Daoy (cell line): ENCODE results near the gene CHCHD6. TPM values are rescaled to one million over a fixed set of nuclear protein-coding genes. Genes with fewer than 3 reads are reported as not detected.

Experiments
- DNase-seq: peaks from one replicate; pipeline ENCODE4 v3.0.0-alpha.2; 2015; ENCODE audit warnings: low read depth
- total RNA-seq: library from RNA; depleted of rRNA; stranded (reverse); fragments of >200 nt; shearing (Covaris generic); gene quantifications from 2 replicates; pipeline ENCODE4 v1.2.3, GENCODE V29; 2014

CHCHD6 gene
- total RNA-seq, 1 experiment from 2014 or later = 19.8 TPM

GRCh38 chr3:126939733-126940132 is 235.7 kb downstream of the CHCHD6 start:
- DNase-seq = no peak

- peak; percentile 54 for DNase-seq
These were observed 237.8 kb downstream of the CHCHD6 start for GRCh38 chr3:126941721-126942270.

DNA sequence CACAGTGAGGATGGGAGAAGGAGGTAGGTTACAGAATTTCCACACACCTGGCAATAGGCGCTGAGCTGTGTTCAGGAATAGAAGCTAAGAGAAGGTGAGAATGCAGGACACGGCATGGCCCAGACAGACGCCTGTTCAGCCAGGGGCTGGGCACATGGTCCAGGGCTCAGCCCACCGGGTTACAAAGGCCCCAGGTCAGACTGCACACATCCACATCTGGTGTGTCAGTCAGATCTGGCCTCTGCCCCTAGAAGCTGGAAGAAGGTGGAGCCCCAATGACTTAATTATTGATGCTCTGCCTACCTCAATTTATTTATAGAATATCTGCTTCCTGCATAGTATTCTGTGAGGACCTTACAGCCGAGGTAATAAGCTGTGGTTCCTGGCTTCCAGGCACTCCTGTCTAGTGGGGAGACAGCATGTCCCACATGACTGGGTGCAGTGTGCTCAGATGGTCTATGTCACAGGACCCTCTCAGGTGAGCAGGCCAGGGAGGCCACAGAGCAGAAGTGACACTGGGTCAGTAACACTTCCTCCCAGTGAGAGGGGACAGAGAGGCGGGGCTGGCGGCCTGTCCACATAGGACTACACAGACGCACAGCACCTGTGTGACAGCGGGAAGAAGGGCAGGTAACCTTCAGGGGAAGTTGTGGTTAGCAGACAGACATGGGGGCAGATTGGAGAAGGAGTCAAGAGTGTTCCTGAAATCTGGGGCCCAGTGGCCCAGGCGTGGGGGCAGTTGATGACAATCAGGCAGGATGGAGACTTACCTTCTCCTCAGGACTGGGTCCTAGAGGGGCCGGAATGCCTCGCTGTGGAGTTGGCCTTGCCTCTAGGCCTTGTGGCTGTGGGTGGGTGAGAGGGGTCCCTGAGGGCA is 240.3 kb downstream of the CHCHD6 start:
- no peak for DNase-seq

GRCh38 chr3:126945171-126945721 is 241.2 kb downstream of the CHCHD6 start:
- DNase-seq = no peak

DNA sequence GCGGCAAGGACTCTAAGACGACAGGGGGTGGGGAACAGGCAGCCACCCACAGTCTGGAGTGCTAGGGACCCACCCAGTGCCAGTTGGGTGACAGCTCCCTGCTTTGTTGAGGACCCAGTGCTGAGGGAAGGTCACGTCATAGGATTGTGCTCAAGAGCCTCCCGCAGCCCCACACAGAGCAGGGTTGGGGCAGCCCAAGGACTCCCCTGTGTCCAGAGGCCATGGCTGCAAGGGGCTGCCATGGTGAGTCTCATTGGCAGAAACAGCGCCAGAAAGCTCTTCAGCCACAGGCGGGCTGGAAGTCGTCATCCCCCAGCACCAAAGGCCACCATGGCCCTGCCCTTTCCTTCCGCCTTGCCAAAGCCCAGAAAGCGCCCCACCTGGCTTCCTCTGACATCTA is 241.9 kb downstream of the CHCHD6 start:
- no peak for DNase-seq

DNA sequence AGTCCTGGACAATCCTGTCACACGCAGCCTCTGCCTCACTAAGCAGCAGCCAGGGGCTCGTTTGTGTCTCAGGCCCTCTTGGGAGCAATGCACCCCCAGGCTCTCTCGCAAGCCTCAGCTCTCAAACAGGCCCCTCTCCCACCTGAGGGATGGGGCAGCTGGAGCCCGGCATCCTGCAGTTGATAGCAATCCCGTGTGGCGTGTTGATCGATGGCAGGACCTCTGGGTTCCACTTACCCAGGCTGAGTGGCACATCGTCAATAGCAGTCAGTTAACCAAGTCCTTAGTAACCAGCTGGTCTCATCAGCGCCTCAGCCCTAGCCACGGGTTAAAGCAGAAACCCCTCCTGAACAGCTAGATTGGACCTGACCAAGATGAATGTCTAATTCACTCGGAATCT is 242.4 kb downstream of the CHCHD6 start:
- DNase-seq = no peak

DNA sequence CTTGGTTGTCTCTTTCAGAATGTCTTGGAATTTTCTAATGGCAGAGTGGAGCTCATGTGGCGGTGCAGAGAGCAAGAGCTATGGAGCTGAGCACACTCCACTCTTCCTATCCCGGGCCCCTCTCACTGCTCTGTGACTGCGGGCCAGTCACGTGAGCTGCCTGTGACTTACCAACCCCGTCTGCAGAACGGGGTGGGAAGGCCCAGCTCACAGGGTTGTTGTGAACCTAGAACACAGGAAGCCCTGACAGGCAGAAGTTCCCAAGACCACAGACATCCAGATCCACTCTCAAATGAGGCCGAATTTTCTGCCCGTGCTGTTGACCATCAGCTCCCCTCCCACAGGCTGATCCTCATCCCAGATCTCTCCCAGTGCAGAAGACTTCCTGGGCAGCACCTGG is 243.4 kb downstream of the CHCHD6 start:
- DNase-seq = no peak

- DNase-seq = no peak
These were observed 245.0 kb downstream of the CHCHD6 start for GRCh38 chr3:126948980-126949535.

DNA sequence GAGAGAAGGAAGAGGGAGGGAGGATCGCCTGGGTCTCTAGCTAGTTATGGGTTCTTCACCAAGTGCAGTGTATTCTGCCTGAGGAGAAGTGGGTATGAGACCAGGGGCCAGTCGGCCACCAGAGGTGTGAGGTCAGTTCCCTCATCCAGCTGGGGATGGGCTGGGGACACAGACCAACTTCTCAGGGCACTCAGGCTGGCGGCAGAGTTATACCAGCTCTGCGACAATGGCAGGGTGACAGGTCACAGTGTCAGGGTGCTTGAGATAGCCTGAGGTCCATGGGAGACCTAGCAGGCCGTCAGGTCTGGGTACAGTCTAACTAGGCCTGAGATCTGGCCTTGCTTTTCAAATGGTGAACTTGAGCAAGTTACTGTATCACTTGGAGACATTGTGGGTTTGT is 247.5 kb downstream of the CHCHD6 start:
- no peak for DNase-seq

DNA sequence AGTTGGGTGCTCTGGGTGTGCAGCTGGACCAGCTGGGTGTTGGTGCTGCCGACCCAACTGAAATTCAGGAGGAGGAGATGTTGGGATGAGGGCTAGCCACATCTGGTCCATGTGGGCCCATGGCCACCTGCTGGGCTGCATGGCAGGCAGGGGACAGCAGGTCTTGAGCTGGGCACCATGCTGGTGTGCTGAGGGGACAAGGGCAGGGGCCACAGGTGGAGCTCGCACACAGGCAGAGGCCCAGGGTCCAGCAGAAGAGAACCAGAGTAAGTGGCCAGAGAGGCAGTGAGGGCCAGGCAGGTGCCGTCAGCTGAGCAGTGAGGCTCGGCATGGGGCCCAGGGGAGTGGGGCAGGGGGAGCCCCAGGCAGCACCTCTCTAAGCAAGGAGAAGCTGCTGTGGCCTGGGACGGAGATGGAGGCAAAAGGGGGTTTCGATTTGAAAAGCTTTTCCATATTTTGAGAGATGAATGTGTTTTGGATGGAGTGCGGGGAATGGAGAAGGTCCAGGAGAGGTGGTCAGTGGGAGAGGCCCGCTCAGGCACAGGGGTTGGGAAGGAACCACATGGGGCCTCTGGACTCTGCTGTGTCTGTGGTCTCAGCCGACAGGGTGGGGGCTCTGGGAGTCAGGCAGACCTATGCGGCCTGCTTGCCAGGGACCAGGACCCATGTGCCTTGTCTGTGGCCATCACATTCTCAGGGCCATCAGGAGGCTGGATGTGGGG is 248.4 kb downstream of the CHCHD6 start:
- no peak for DNase-seq

- no peak for DNase-seq
These were observed 249.1 kb downstream of the CHCHD6 start for GRCh38 chr3:126952983-126953660.

DNA sequence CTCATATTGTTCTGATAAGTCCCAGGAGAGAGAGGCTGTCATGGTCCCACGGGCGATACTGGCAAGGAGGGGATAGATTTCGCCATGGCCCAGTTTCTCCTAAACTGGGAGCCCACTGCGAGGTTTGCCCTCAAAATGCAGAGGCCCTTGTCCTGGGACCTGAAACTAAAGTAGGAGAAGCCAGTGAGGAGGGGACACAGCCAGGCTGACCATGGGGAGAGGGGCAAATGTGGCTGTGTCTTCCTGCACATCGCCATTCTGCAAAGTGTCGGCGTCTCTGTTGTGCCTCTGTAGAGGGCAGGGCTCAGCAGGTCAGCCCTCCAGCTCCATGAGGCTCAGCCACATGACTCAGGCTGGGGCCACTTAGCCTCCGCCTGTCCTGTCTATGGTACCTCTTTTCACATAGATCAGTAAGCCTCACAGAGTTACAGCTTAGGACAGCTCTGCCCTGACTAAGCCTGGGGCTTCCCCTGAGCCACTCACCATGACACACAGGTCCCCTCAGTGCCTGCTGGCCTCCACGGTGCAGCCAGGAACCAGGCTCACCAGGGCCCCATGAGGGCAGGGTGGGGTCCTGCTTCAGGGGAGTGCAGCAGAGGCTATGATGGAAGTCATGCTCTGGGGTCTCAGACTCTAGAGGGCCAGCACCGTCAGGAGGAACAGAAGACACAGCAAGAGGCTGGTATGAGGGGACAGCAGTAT is 250.3 kb downstream of the CHCHD6 start:
- DNase-seq = peak; percentile 41

- DNase-seq = no peak
These were observed 251.2 kb downstream of the CHCHD6 start for GRCh38 chr3:126955004-126955790.

DNA sequence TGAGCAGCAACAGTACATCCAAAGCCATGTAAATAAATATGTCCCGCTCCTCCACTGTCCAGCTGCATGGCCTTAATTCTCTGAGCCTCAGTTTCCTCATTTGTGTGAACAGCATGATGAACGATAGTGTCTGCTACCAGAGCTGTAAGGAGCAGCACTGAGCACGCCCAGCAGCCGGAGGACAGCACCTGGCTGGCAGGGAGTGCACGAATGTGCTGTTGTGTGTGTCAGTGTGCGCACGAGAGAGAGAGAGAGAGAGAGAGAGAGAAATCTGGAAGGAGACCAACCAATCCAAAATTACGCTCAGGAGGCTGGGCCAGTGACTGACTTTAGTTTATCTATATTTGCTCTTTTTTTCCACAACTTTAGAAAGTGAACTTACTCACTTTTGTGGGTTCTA is 252.3 kb downstream of the CHCHD6 start:
- no peak for DNase-seq

- DNase-seq = no peak
These were observed 253.0 kb downstream of the CHCHD6 start for GRCh38 chr3:126956866-126957650.

GRCh38 chr3:126957776-126958637 is 254.0 kb downstream of the CHCHD6 start:
- no peak for DNase-seq

GRCh38 chr3:126958638-126959085 is 254.6 kb downstream of the CHCHD6 start:
- DNase-seq = no peak
